ENCODE measurements around the gene GMDS. TPM values are rescaled to one million over a fixed set of nuclear protein-coding genes. Genes with fewer than 3 reads are reported as not detected.

GMDS gene
- total RNA-seq, 4 donors from 2014 or later = 3.4 to 7.2 (median 4.6) TPM

DNA sequence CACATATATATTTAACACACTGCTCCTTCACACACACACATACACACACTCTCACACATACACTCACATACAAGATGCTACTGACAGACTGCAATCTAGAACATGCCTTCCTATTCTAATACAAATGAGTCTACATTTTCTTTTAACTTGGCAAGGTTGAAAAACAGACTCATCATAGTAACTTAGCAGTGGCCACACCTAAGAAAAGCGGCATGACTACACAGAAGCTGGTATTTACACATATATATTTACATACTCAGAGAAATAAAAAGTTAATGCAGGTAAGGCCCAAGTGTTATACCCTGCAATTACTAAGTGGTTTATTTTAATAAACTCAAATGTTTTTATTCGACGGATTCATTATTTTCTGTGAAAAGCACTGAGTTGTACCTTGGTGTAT, 426.4 kb downstream of the GMDS start:
- Histone ChIP-seq H3K36me3 (no peaks in the 10 kb centered on the region), H3K27me3 (no peaks in the 10 kb centered on the region), H3K27ac (no peak overlapping the region), H3K9me3 (no peaks in the 10 kb centered on the region), H3K4me1 (peaks cover 3 to 8% of the 10 kb centered on the region in 2 donors), H3K4me3 (no peak overlapping the region)
- in situ Hi-C loops (cut with MboI; ENCODE audit: low sequenced_read_pairs in 4 of 4) = no loop called here
- intact Hi-C loops (cut with DNase I; ENCODE audit: low total_unique reads) = no loop called here
- DNase-seq (no peak), ATAC-seq (no peak)
- TF ChIP-seq, protein P1, sequence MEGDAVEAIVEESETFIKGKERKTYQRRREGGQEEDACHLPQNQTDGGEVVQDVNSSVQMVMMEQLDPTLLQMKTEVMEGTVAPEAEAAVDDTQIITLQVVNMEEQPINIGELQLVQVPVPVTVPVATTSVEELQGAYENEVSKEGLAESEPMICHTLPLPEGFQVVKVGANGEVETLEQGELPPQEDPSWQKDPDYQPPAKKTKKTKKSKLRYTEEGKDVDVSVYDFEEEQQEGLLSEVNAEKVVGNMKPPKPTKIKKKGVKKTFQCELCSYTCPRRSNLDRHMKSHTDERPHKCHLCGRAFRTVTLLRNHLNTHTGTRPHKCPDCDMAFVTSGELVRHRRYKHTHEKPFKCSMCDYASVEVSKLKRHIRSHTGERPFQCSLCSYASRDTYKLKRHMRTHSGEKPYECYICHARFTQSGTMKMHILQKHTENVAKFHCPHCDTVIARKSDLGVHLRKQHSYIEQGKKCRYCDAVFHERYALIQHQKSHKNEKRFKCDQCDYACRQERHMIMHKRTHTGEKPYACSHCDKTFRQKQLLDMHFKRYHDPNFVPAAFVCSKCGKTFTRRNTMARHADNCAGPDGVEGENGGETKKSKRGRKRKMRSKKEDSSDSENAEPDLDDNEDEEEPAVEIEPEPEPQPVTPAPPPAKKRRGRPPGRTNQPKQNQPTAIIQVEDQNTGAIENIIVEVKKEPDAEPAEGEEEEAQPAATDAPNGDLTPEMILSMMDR (IDR thresholded peaks at IDR 0.05 in 4 of 5, conservative IDR thresholded peaks at IDR 0.05 in 1 of 5) = no peak
- no peak for TF ChIP-seq POLR2A (IDR thresholded peaks at IDR 0.05)

DNA sequence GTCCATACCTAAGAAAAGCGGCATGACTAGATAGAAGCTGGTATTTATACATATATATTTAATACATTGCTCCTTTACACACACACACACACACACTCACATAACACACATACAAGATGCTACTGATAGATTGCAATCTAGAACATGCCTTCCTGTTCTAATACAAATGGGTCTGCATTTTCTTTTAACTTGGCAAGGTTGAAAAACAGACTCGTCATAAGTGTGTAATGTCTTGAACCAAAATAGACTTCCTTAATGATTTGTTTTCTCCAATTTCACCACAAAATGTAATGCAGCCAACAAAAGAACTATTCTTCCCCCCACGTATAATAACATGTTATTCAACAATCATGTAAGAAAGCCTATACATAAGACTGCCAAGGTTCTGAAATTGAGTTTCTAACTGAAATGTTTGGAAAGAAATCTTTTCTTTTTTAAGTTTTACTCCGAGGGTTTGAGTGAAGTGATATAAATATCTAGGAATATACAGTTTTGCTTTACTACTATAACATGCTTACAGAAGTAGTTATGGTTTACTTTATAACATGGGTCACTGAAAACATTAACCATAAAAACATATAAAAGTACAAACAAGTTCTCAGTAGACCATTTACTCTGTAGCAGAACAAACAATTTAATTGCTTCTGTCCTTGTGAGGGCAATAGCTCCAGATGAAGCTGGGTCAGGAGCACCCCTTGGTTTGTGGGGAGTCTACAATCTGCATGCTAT, 428.2 kb downstream of the GMDS start:
- Histone ChIP-seq H3K27me3 (no peaks in the 10 kb centered on the region), H3K4me1 (peaks cover 3 to 7% of the 10 kb centered on the region in 2 donors), H3K36me3 (no peaks in the 10 kb centered on the region), H3K27ac (no peak overlapping the region), H3K4me3 (no peak overlapping the region), H3K9me3 (no peaks in the 10 kb centered on the region)
- intact Hi-C loops (cut with DNase I; ENCODE audit: low total_unique reads) (no loop called here), in situ Hi-C loops (cut with MboI; ENCODE audit: low sequenced_read_pairs in 4 of 4) (no loop called here)
- ATAC-seq (no peak), DNase-seq (no peak)
- TF ChIP-seq, protein P1 (IDR thresholded peaks at IDR 0.05 in 4 of 5, conservative IDR thresholded peaks at IDR 0.05 in 1 of 5) = no peak
- TF ChIP-seq POLR2A (IDR thresholded peaks at IDR 0.05) = no peak

DNA sequence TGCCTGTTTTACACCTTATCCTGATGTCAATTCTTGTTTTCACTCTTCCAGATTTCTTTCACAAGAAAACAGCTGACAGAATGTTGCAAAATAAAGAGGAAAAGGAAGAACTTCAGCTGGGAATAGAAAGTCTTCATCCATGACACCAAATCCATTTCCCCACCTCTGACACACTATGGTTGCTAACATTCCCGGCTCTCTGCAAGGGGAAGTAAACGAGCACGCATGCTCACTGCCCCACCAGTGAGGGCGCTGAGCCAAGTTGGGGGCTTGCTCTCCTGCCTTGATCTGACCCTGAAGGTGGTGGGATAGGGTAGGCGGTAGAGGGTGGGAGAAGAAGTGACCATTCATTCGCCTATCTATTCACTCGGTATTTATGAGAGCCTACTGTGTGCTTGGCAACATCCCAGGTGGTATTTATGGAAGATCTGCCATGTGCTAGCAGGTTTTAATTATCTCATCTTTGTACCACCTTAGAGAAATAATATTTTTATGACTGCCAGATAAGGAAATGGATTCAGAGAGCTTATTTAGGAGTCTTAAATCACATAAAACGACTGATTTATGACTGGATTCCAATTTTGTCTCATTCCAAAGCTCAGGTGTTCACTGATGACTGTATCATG, 429.5 kb downstream of the GMDS start:
- Histone ChIP-seq H3K4me3 (no peak overlapping the region), H3K27ac (no peak overlapping the region), H3K36me3 (no peaks in the 10 kb centered on the region), H3K4me1 (peaks cover 0 to 3% of the 10 kb centered on the region in 2 donors), H3K9me3 (no peaks in the 10 kb centered on the region), H3K27me3 (no peaks in the 10 kb centered on the region)
- DNase-seq = no peak
- intact Hi-C loops (cut with DNase I; ENCODE audit: low total_unique reads) (no loop called here), in situ Hi-C loops (cut with MboI; ENCODE audit: low sequenced_read_pairs in 4 of 4) (no loop called here)
- no peak for ATAC-seq
- no peak for TF ChIP-seq POLR2A (IDR thresholded peaks at IDR 0.05)
- TF ChIP-seq, protein P1 (IDR thresholded peaks at IDR 0.05 in 4 of 5, conservative IDR thresholded peaks at IDR 0.05 in 1 of 5) = no peak

DNA sequence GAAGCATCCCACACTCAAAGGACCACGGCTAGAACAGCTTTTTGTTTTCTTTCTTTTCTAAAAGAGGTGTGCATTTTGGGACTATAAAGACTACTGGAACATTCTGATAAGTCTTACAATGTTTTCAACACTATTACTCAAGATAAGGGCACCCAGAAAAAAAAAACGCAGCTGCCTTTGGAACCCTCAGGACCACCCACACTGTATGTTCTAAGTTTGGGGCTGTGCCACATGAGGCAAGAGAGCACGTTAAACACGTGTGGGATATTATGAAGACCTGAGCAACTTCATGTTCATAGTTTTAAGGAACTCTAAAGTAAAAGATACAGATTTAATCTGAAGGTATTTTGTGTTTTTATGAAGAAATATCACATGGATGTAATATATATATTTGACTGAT, 431.1 kb downstream of the GMDS start:
- Histone ChIP-seq H3K27me3 (no peaks in the 10 kb centered on the region), H3K4me3 (no peak overlapping the region), H3K36me3 (no peaks in the 10 kb centered on the region), H3K27ac (no peak overlapping the region), H3K4me1 (no peaks in the 10 kb centered on the region), H3K9me3 (no peaks in the 10 kb centered on the region)
- ATAC-seq = no peak
- TF ChIP-seq, protein P1 (IDR thresholded peaks at IDR 0.05 in 4 of 5, conservative IDR thresholded peaks at IDR 0.05 in 1 of 5) = no peak
- TF ChIP-seq POLR2A (IDR thresholded peaks at IDR 0.05) = no peak
- intact Hi-C loops (cut with DNase I; ENCODE audit: low total_unique reads) (no loop called here), in situ Hi-C loops (cut with MboI; ENCODE audit: low sequenced_read_pairs in 4 of 4) (no loop called here)
- no peak for DNase-seq

All from gastrocnemius medialis (tissue), 4 donors.